CD4-positive, alpha-beta T cell treated with Interleukin-10 for 1 hour (primary cell): Measurements from ENCODE around the gene EIF5AL1.
A peak's percentile ranks its signal among the peaks of the same experiment; 100 is the strongest.

Experiments
- DNase-seq: peaks from one replicate; pipeline ENCODE4 v3.0.0-alpha.2; 2020

Gene EIF5AL1

DNA sequence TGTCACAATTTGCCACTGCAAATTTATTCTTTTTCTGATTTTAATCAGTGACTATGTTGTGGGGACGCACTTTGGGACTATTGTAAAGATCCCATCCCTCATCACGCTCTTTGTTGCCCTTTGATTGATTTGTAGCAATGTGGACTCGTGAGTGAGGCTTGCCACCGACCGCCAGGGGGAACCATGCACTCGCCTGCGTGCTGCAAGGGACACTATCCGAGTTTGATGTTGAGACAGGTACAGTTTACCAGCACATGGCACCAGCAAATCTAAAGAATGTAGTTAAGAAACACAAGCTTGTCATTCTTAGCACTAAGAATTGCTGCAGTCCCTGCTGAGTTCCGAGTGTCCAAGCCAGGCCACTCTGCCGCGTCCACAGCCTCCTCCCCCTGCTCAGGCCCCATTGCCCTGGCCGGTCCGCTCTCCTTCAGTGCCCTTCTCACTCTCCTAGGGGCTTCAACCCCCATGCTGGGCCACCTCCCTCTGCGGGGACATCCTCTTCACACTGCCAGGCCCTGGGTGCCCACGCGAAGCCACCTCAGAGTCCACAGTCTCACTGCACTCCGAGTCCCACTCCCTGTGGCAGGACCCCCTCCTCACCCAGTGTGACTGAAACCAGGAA is 49.9 kb downstream of the EIF5AL1 start:
- DNase-seq, result peak; percentile 59

- no peak for DNase-seq
These were observed 51.1 kb downstream of the EIF5AL1 start for GRCh38 chr10:79563426-79563825.
